GM23338 (cell line): ENCODE results near the gene GALNT11. TPM values are rescaled to one million over a fixed set of nuclear protein-coding genes. Genes with fewer than 3 reads are reported as not detected.

Experiments used
- ATAC-seq: fragments of 200-7000 bp; cut with Tn5 transposase; 3 replicates; pipeline ENCODE4 v1.9.1; 2020
- DNase-seq: peaks from one replicate; pipeline ENCODE4 v3.0.0-alpha.2; 2015; ENCODE audit warnings: low spot score
- H2AFZ ChIP-seq: fragments of 200-600 bp; sonication (generic); 2 replicates; pipeline ENCODE4 v1.8.0; 2016; ENCODE audit warnings: antibody characterized with exemption, mild to moderate bottlenecking, moderate library complexity
- H3F3A ChIP-seq: fragments of 200-600 bp; sonication (generic); replicated peaks from 2 replicates; pipeline ENCODE4 v1.8.0; 2017; ENCODE audit warnings: antibody characterized with exemption, mixed run types, low read depth
- H3K27ac ChIP-seq: fragments of 200-600 bp; sonication (generic); 2 replicates; pipeline ENCODE4 v1.6.1; 2016; ENCODE audit warnings: low read depth
- H3K27me3 ChIP-seq: fragments of 200-600 bp; sonication (generic); 2 replicates; pipeline ENCODE4 v1.8.0; 2016; ENCODE audit warnings: mild to moderate bottlenecking, mixed run types, moderate library complexity; ENCODE audit not compliant: insufficient read depth
- H3K36me3 ChIP-seq: fragments of 200-600 bp; sonication (generic); 2 replicates; pipeline ENCODE4 v1.8.0; 2016; ENCODE audit warnings: mild to moderate bottlenecking; ENCODE audit not compliant: insufficient read depth
- H3K4me1 ChIP-seq: fragments of 200-600 bp; sonication (generic); 2 replicates; pipeline ENCODE4 v1.8.0; 2016; ENCODE audit warnings: mild to moderate bottlenecking, moderate library complexity; ENCODE audit not compliant: insufficient read depth
- H3K4me2 ChIP-seq: fragments of 200-600 bp; sonication (generic); 2 replicates; pipeline ENCODE4 v1.7.1; 2017; ENCODE audit warnings: mixed run types
- H3K4me3 ChIP-seq: fragments of 200-600 bp; sonication (generic); 2 replicates; pipeline ENCODE4 v1.6.1; 2016; ENCODE audit warnings: mixed run types
- H3K79me2 ChIP-seq: fragments of 200-600 bp; sonication (generic); replicated peaks from 2 replicates; pipeline ENCODE4 v1.8.0; 2017; ENCODE audit warnings: mild to moderate bottlenecking; ENCODE audit not compliant: insufficient read depth
- H3K9me2 ChIP-seq: fragments of 200-600 bp; sonication (generic); 2 replicates; pipeline ENCODE4 v1.8.0; 2017; ENCODE audit not compliant: insufficient read depth
- H4K20me1 ChIP-seq: fragments of 200-600 bp; sonication (generic); replicated peaks from 2 replicates; pipeline ENCODE4 v1.8.0; 2017; ENCODE audit warnings: mild to moderate bottlenecking; ENCODE audit not compliant: insufficient read depth
- H3K27ac Mint-ChIP-seq: 2 replicates; pipeline ENCODE4 v1.8.0; 2020; ENCODE audit warnings: inconsistent platforms, mild to moderate bottlenecking, moderate library complexity, mixed read lengths
- H3K27me3 Mint-ChIP-seq: 3 replicates; pipeline ENCODE4 v1.8.0; 2022; ENCODE audit warnings: low read depth, mild to moderate bottlenecking, moderate library complexity, mixed read lengths, inconsistent platforms; ENCODE audit not compliant: insufficient read depth, poor library complexity
- H3K36me3 Mint-ChIP-seq: 3 replicates; pipeline ENCODE4 v1.8.0; 2021; ENCODE audit warnings: low read depth, mild to moderate bottlenecking, inconsistent platforms, moderate library complexity, mixed read lengths
- H3K4me1 Mint-ChIP-seq: 3 replicates; pipeline ENCODE4 v1.8.0; 2020; ENCODE audit warnings: mild to moderate bottlenecking, inconsistent platforms, mixed read lengths
- H3K4me3 Mint-ChIP-seq: 3 replicates; pipeline ENCODE4 v1.8.0; 2021; ENCODE audit warnings: moderate library complexity, mild to moderate bottlenecking, inconsistent platforms, mixed read lengths
- H3K9me3 Mint-ChIP-seq: 3 replicates; pipeline ENCODE4 v1.8.0; 2020; ENCODE audit warnings: moderate library complexity, mild to moderate bottlenecking, inconsistent platforms, mixed read lengths
- CREB1 ChIP-seq: fragments of 250-450 bp; sonication (Bioruptor Pico); IDR thresholded peaks from 2 replicates; pipeline ENCODE4 v1.5.0; 2020; ENCODE audit warnings: low read depth, mild to moderate bottlenecking, moderate library complexity
- CTCF ChIP-seq, 2 experiments: fragments of 200-600 bp in 1 of 2; sonication (generic) in 1 of 2; conservative IDR thresholded peaks; 2 replicates each; pipeline versions ENCODE4 v1.5.1 to v1.6.1; 2016 to 2017; ENCODE audit warnings: antibody characterized with exemption in 2 of 2, low read depth in 2 of 2, mild to moderate bottlenecking in 2 of 2, moderate library complexity in 1 of 2
- EZH2 ChIP-seq: fragments of 200-600 bp; sonication (generic); IDR thresholded peaks from one replicate; pipeline ENCODE4 v1.8.0; 2017; ENCODE audit warnings: antibody characterized with exemption, mild to moderate bottlenecking, low read depth; ENCODE audit not compliant: unreplicated experiment
- EZH2phosphoT487 ChIP-seq: fragments of 200-600 bp; sonication (generic); IDR thresholded peaks from one replicate; pipeline ENCODE4 v1.8.1; 2018; ENCODE audit warnings: antibody characterized with exemption; ENCODE audit not compliant: unreplicated experiment
- JUNB ChIP-seq: IDR thresholded peaks from one replicate; pipeline ENCODE4 v1.6.1; 2016; ENCODE audit warnings: antibody characterized with exemption; ENCODE audit not compliant: unreplicated experiment
- POLR2AphosphoS5 ChIP-seq: IDR thresholded peaks from 2 replicates; pipeline ENCODE4 v1.6.1; 2016; ENCODE audit warnings: antibody characterized with exemption, low read depth
- STAT1 ChIP-seq: IDR thresholded peaks from one replicate; pipeline ENCODE4 v1.6.1; 2016; ENCODE audit warnings: antibody characterized with exemption; ENCODE audit not compliant: unreplicated experiment
- ZNF114 ChIP-seq: fragments of 250-450 bp; sonication (Bioruptor Pico); IDR thresholded peaks from 2 replicates; pipeline ENCODE4 v1.5.0; 2020; ENCODE audit warnings: mild to moderate bottlenecking, moderate library complexity
- ZNF331 ChIP-seq: fragments of 250-450 bp; sonication (Bioruptor Pico); IDR thresholded peaks from 2 replicates; pipeline ENCODE4 v1.5.0; 2020; ENCODE audit warnings: low read depth, mild to moderate bottlenecking, moderate library complexity
- polyA plus RNA-seq: library from polyadenylated mRNA; unstranded; fragments of >200 nt; fragmentation: Nextera tagmentation; extraction: Ambion mirVana; gene quantifications from 2 replicates; pipeline ENCODE4 v1.2.1, GENCODE V29; 2016
- total RNA-seq: library from RNA; depleted of rRNA; stranded (reverse); fragments of >200 nt; shearing (Covaris generic); gene quantifications from 2 replicates; pipeline ENCODE4 v1.2.3, GENCODE V29; 2014
- TF ChIP-seq, protein P1 (sequence below): fragments of 250-450 bp; sonication (Bioruptor Pico); IDR thresholded peaks from 2 replicates; pipeline ENCODE4 v1.5.0; 2020; ENCODE audit warnings: mild to moderate bottlenecking, moderate library complexity

Gene GALNT11
- total and polyA plus RNA-seq, 2 experiments from 2014 or later: 16.1 to 33.6 TPM

DNA sequence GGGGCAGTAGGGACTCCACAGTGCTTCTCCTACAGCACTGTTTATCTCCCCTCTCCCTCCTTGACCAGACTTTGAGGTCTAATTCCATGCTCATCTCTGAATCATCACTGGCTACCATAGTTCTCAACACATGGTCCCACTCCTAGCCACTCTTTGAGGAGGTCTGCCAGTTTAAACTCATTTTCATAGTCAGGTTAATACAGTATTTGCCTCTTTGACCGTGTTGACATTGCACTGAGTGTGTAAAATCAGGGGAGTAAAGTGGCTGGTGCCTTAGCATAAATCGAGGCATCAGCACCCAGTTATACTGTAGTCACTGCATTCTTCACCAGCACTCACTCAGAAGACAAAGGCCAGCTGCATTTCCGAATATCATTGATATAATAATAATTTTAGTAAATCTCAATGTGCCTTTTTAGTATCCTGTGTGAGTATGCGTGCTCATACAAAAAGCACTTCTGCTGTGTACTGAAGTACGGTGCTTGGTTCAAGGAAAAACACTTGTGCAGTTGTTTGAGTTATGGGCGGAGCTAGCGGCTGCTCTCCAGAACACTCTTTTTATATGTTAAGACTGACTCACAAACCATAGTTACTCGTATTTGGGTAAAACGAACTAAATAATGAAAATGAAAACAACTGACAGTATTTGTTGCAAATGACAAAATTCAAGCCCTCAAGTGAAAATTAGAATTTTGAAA lies 89.7 kb downstream of the GALNT11 start (continued):
- TF ChIP-seq CTCF (conservative IDR thresholded peaks at IDR 0.05; ENCODE audit: low read depth in 2 of 2) (no peak), EZH2 (no peak)

DNA sequence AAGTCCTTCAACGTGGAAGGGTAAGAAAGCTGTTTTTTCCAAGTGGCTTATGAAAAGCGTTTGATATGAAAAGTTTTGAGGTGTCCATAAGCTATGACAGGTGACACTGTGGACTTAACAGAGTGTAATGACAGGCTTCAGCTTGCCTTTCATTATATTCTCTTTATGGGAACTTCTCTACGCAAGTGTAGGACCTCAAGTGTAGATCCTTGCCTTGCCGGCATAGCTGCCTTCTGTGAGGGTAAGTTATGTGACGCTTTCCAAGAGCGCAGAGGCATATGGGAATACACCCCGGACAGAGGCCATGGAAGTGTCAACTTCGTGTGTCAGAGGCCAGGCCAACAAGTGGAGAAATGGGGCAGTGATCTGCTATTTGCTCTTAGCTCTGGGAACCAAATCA lies 91.9 kb downstream of the GALNT11 start:
- H3K27ac Mint-ChIP-seq: no peak overlapping the region
- Histone ChIP-seq H3K36me3 (peaks cover 18% of the 10 kb centered on the region; the same call in 1 of the 2 replicates), H3K79me2 (no peaks in the 10 kb centered on the region), H3K27ac (no peak overlapping the region), H2AFZ (no peak overlapping the region), H3K4me1 (no peaks in the 10 kb centered on the region), H3K4me2 (no peak overlapping the region), H4K20me1 (no peaks in the 10 kb centered on the region), H3K27me3 (no peaks in the 10 kb centered on the region), H3K9me2 (no peaks in the 10 kb centered on the region), H3K4me3 (no peak overlapping the region), H3F3A (no peaks in the 10 kb centered on the region)
- H3K27me3 Mint-ChIP-seq: peaks cover 5% of the 10 kb centered on the region
- DNase-seq (no peak), ATAC-seq (no peak)
- peaks cover 55% of the 10 kb centered on the region for H3K36me3 Mint-ChIP-seq
- H3K4me3 Mint-ChIP-seq: no peak overlapping the region
- H3K9me3 Mint-ChIP-seq: no peaks in the 10 kb centered on the region
- no peaks in the 10 kb centered on the region for H3K4me1 Mint-ChIP-seq
- TF ChIP-seq JUNB: no peak
- TF ChIP-seq ZNF114 (CRISPR knock-in tag): no peak
- TF ChIP-seq EZH2phosphoT487: no peak
- no peak for TF ChIP-seq EZH2
- no peak for TF ChIP-seq STAT1
- no peak for TF ChIP-seq POLR2AphosphoS5
- no peak for TF ChIP-seq CREB1 (CRISPR knock-in tag)
- no peak for TF ChIP-seq CTCF (conservative IDR thresholded peaks at IDR 0.05; ENCODE audit: low read depth in 2 of 2)
- no peak for TF ChIP-seq ZNF331 (CRISPR knock-in tag)
- TF ChIP-seq, protein P1, sequence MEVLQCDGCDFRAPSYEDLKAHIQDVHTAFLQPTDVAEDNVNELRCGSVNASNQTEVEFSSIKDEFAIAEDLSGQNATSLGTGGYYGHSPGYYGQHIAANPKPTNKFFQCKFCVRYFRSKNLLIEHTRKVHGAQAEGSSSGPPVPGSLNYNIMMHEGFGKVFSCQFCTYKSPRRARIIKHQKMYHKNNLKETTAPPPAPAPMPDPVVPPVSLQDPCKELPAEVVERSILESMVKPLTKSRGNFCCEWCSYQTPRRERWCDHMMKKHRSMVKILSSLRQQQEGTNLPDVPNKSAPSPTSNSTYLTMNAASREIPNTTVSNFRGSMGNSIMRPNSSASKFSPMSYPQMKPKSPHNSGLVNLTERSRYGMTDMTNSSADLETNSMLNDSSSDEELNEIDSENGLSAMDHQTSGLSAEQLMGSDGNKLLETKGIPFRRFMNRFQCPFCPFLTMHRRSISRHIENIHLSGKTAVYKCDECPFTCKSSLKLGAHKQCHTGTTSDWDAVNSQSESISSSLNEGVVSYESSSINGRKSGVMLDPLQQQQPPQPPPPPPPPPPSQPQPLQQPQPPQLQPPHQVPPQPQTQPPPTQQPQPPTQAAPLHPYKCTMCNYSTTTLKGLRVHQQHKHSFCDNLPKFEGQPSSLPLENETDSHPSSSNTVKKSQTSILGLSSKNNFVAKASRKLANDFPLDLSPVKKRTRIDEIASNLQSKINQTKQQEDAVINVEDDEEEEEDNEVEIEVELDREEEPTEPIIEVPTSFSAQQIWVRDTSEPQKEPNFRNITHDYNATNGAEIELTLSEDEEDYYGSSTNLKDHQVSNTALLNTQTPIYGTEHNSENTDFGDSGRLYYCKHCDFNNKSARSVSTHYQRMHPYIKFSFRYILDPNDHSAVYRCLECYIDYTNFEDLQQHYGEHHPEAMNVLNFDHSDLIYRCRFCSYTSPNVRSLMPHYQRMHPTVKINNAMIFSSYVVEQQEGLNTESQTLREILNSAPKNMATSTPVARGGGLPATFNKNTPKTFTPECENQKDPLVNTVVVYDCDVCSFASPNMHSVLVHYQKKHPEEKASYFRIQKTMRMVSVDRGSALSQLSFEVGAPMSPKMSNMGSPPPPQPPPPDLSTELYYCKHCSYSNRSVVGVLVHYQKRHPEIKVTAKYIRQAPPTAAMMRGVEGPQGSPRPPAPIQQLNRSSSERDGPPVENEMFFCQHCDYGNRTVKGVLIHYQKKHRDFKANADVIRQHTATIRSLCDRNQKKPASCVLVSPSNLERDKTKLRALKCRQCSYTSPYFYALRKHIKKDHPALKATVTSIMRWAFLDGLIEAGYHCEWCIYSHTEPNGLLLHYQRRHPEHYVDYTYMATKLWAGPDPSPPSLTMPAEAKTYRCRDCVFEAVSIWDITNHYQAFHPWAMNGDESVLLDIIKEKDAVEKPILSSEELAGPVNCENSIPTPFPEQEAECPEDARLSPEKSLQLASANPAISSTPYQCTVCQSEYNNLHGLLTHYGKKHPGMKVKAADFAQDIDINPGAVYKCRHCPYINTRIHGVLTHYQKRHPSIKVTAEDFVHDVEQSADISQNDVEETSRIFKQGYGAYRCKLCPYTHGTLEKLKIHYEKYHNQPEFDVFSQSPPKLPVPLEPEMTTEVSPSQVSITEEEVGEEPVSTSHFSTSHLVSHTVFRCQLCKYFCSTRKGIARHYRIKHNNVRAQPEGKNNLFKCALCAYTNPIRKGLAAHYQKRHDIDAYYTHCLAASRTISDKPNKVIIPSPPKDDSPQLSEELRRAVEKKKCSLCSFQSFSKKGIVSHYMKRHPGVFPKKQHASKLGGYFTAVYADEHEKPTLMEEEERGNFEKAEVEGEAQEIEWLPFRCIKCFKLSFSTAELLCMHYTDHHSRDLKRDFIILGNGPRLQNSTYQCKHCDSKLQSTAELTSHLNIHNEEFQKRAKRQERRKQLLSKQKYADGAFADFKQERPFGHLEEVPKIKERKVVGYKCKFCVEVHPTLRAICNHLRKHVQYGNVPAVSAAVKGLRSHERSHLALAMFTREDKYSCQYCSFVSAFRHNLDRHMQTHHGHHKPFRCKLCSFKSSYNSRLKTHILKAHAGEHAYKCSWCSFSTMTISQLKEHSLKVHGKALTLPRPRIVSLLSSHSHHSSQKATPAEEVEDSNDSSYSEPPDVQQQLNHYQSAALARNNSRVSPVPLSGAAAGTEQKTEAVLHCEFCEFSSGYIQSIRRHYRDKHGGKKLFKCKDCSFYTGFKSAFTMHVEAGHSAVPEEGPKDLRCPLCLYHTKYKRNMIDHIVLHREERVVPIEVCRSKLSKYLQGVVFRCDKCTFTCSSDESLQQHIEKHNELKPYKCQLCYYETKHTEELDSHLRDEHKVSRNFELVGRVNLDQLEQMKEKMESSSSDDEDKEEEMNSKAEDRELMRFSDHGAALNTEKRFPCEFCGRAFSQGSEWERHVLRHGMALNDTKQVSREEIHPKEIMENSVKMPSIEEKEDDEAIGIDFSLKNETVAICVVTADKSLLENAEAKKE (CRISPR knock-in tag): no peak
